Mucosa of stomach (tissue), 1 donor: ENCODE results near the gene RAD23B.

Experiments used
- H3K27me3 ChIP-seq: one replicate; pipeline ENCODE4 v1.7.0; 2013; ENCODE audit warnings: mild to moderate bottlenecking, low read length; ENCODE audit not compliant: control insufficient read depth, insufficient read depth
- H3K36me3 ChIP-seq: one replicate; pipeline ENCODE4 v1.7.0; 2013; ENCODE audit warnings: low read length; ENCODE audit not compliant: control insufficient read depth, insufficient read depth
- H3K4me1 ChIP-seq: one replicate; pipeline ENCODE4 v1.7.0; 2013; ENCODE audit warnings: mild to moderate bottlenecking, low read length; ENCODE audit not compliant: control insufficient read depth, insufficient read depth
- H3K4me3 ChIP-seq: one replicate; pipeline ENCODE4 v1.7.0; 2013; ENCODE audit warnings: low read length
- H3K9ac ChIP-seq: one replicate; pipeline ENCODE4 v1.7.0; 2013; ENCODE audit warnings: mild to moderate bottlenecking, low read length, moderate library complexity
- H3K9me3 ChIP-seq: one replicate; pipeline ENCODE4 v1.7.0; 2013; ENCODE audit warnings: mild to moderate bottlenecking, low read length, moderate library complexity; ENCODE audit not compliant: control insufficient read depth
- donor health status: Pancreatic carcinoma.

Gene RAD23B

GRCh38 chr9:107348836-107349235 is 65.8 kb downstream of the RAD23B start:
- Histone ChIP-seq H3K4me3 (no peak overlapping the region), H3K27me3 (no peaks in the 10 kb centered on the region), H3K4me1 (no peaks in the 10 kb centered on the region), H3K36me3 (no peaks in the 10 kb centered on the region), H3K9me3 (no peaks in the 10 kb centered on the region), H3K9ac (no peak overlapping the region)

DNA sequence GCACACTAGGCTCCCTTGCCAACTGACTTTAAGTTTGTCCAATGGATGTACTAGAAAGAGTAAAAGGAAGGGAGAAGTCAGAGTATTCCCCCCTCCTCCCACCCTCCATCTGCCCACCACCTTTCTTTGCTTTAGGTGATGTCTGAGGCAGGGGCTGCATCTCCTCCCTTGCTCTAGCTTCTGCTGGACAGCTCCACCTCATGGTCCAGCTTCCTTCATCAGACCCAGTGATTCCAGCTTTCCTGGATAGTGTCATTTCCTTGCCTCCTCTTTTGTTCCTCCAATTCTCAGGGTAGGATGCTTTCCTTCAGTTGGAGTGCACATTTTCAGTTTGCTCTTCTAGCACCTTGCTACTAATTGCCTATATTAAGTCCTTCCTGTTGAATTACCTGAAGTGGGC is 67.4 kb downstream of the RAD23B start:
- H3K4me3 ChIP-seq = no peak overlapping the region
- H3K27me3 ChIP-seq = no peaks in the 10 kb centered on the region
- H3K9me3 ChIP-seq = no peaks in the 10 kb centered on the region
- no peaks in the 10 kb centered on the region for H3K4me1 ChIP-seq
- H3K9ac ChIP-seq = no peak overlapping the region
- no peaks in the 10 kb centered on the region for H3K36me3 ChIP-seq

- Histone ChIP-seq H3K27me3 (no peaks in the 10 kb centered on the region), H3K36me3 (no peaks in the 10 kb centered on the region), H3K9ac (no peak overlapping the region), H3K9me3 (no peaks in the 10 kb centered on the region), H3K4me3 (no peak overlapping the region), H3K4me1 (no peaks in the 10 kb centered on the region)
Observed at GRCh38 chr9:107351382-107352045, 68.4 kb downstream of the RAD23B start.

GRCh38 chr9:107355394-107355793 is 72.3 kb downstream of the RAD23B start:
- H3K4me3 ChIP-seq = no peak overlapping the region
- no peaks in the 10 kb centered on the region for H3K27me3 ChIP-seq
- no peaks in the 10 kb centered on the region for H3K9me3 ChIP-seq
- no peaks in the 10 kb centered on the region for H3K36me3 ChIP-seq
- H3K4me1 ChIP-seq = no peaks in the 10 kb centered on the region
- no peak overlapping the region for H3K9ac ChIP-seq

- Histone ChIP-seq H3K9ac (no peak overlapping the region), H3K4me3 (no peak overlapping the region), H3K9me3 (no peaks in the 10 kb centered on the region), H3K36me3 (no peaks in the 10 kb centered on the region), H3K27me3 (no peaks in the 10 kb centered on the region), H3K4me1 (no peaks in the 10 kb centered on the region)
Observed at GRCh38 chr9:107358986-107359385, 75.9 kb downstream of the RAD23B start.

DNA sequence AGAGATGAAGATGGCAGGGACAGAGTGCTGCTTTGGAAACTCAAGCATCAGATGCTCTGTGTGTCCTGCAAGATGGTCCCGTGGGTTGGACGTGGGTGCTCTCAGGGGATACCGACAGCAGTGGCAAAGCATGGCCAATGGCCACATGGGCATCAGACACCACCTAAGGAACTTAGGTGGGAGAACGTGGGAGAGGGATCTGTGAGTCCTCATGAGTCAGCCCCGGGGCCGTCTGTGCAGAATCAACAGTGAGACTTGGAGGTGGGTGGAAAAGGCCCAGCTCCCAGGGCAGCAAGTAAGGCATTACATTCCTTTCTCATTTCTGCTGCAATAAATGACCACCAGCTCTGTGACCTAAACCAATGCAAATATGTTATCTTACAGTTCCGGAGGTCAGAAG is 77.0 kb downstream of the RAD23B start:
- H3K9ac ChIP-seq = no peak overlapping the region
- H3K27me3 ChIP-seq = no peaks in the 10 kb centered on the region

DNA sequence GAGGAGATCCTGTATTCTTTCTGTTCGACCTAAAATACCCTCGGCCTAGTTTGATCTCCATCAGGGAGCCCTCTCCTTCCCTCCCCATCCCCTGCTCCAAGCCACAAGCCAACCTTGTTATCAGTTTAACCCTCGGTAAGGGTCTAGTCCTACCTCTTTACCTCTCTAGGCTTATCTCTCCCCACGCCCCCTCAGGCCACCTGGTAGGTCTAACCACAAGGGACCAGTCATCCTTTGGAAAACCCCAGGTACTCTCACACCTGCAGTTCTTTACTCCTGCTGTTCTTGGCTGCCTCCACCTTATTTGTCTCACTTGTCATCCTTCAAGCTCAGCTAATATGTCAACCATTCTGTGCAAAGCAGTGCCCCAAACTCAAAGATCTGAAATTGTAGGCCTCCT is 78.7 kb downstream of the RAD23B start:
- H3K9me3 ChIP-seq = no peaks in the 10 kb centered on the region
- no peaks in the 10 kb centered on the region for H3K27me3 ChIP-seq
- no peaks in the 10 kb centered on the region for H3K36me3 ChIP-seq
- H3K4me3 ChIP-seq = no peak overlapping the region
- no peak overlapping the region for H3K9ac ChIP-seq
- H3K4me1 ChIP-seq = no peaks in the 10 kb centered on the region

More for the DNA sequence above, 77.0 kb downstream of the RAD23B start:
- no peaks in the 10 kb centered on the region for H3K9me3 ChIP-seq
- H3K4me1 ChIP-seq = no peaks in the 10 kb centered on the region
- H3K4me3 ChIP-seq = no peak overlapping the region
- H3K36me3 ChIP-seq = no peaks in the 10 kb centered on the region

- Histone ChIP-seq H3K4me3 (no peak overlapping the region), H3K9ac (no peak overlapping the region), H3K36me3 (no peaks in the 10 kb centered on the region), H3K4me1 (no peaks in the 10 kb centered on the region), H3K27me3 (peaks cover 4% of the 10 kb centered on the region), H3K9me3 (no peaks in the 10 kb centered on the region)
Observed at GRCh38 chr9:107363516-107364152, 80.6 kb downstream of the RAD23B start.

DNA sequence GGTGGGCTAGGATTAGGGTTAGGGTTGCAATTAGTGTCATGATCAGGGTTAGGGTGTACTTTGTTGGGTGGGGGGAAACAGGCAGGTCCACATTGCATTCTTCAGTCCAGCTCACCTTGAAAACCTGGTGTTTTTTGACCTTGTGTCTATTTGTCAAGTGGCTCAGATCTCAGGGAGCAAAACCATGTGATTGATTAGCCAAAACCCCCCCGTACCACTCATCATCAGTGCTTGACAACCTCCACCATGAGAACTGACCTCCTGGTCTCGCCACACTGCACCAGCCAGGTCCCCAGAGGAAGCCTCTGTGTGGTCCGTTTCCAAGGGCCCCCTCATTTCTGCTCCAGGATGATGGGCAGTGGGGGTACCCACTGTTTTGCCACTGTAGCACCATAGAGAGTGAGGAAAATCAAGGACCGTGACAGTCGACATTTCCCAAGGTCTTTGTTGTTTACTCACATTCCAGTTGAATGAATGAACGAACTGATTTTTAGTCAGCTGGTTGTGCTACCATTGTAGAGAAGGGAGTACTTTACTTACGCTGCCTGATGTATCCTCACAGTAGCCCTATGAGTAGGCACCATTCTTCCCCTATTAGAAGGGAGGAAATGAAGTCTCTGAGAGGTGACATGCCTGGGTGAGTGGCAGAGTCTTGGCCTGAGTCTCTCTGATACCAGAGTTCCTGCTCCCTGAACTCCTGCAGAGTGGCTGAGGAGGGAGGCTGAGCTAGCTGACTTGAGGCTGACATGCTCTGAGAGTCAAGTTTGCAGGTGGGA is 84.8 kb downstream of the RAD23B start:
- peaks cover 4% of the 10 kb centered on the region for H3K27me3 ChIP-seq
- no peak overlapping the region for H3K4me3 ChIP-seq
- no peaks in the 10 kb centered on the region for H3K9me3 ChIP-seq
- H3K9ac ChIP-seq = no peak overlapping the region
- H3K4me1 ChIP-seq = no peaks in the 10 kb centered on the region
- H3K36me3 ChIP-seq = no peaks in the 10 kb centered on the region

GRCh38 chr9:107368696-107369095 is 85.6 kb downstream of the RAD23B start:
- peaks cover 4% of the 10 kb centered on the region for H3K27me3 ChIP-seq
- no peaks in the 10 kb centered on the region for H3K36me3 ChIP-seq
- H3K9ac ChIP-seq = no peak overlapping the region
- no peak overlapping the region for H3K4me3 ChIP-seq
- H3K4me1 ChIP-seq = no peaks in the 10 kb centered on the region
- H3K9me3 ChIP-seq = no peaks in the 10 kb centered on the region

DNA sequence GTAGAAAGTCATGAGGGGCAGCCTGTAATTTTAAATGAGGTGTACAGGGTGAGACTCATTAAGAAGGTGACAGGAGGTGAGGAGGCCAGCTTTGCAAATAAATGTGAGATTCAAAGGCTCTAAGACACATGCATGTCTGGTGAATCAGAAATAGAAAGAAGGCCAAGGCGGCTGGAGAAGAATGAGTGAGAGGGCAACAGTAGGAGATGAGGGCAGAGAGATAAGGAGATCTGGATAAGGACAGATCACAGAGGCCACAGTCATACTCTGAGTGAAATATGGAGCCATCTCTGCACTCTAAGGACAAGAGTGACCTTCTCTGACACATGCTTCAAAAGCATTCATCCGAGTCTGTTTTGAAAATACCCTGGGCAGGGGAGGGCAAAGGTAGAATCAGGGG is 90.7 kb downstream of the RAD23B start:
- H3K4me3 ChIP-seq = no peak overlapping the region
- no peaks in the 10 kb centered on the region for H3K36me3 ChIP-seq
- H3K27me3 ChIP-seq = no peaks in the 10 kb centered on the region
- no peaks in the 10 kb centered on the region for H3K4me1 ChIP-seq
- H3K9me3 ChIP-seq = no peaks in the 10 kb centered on the region
- H3K9ac ChIP-seq = no peak overlapping the region

DNA sequence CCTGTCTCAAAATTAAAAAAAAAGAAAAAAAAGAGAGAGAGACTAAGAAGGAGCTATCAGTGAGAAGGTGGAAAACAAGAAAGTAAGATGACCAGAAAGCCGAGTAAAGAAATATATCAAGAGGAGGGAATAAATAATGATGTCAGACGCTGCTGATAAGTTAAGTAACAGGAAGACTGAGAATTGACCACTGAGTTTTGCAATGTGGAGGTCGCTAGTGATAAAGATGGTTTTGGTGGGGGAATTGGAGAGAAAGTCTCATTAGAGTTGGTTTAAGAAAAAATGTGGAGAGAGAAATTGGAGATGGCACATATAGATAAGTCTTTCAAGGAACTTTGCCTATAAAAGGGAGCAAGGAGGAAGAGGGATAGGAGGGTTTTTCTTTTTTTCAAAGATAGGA is 91.9 kb downstream of the RAD23B start:
- no peaks in the 10 kb centered on the region for H3K27me3 ChIP-seq
- no peaks in the 10 kb centered on the region for H3K4me1 ChIP-seq
- H3K9ac ChIP-seq = no peak overlapping the region
- no peaks in the 10 kb centered on the region for H3K36me3 ChIP-seq
- H3K4me3 ChIP-seq = no peak overlapping the region
- no peaks in the 10 kb centered on the region for H3K9me3 ChIP-seq
